Activated gamma-delta T cell (primary cell): ENCODE measurements around the gene EEF2.

Experiments
- DNase-seq: peaks from one replicate; lab custom pipeline; 2025; lab: John Stamatoyannopoulos, UW

Gene EEF2

DNA sequence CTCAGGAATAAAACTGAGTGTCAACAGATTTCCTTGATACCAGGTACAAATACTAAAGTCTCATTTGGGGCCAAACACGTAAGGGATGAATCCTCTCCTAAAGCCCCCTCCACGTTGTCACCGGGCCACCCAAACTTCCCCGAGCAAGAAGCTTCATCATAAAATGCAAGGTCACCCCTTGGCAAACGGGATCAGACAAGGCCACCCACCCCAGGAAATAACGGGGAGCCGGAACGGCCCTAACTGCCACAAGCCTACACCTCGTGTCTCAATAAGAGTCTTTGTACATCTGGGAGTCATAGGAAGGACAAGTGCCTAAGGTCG is 717 bp downstream of the EEF2 start:
- DNase-seq: no peak

GRCh38 chr19:3983936-3984583 is 1.2 kb downstream of the EEF2 start:
- DNase-seq: no peak

- no peak for DNase-seq
Measured at GRCh38 chr19:3983542-3983914, 1.7 kb downstream of the EEF2 start.

GRCh38 chr19:3982701-3983541 is 2.3 kb downstream of the EEF2 start:
- no peak for DNase-seq

GRCh38 chr19:3981736-3982681 is 3.3 kb downstream of the EEF2 start:
- no peak for DNase-seq

GRCh38 chr19:3981373-3981735 is 3.9 kb downstream of the EEF2 start:
- no peak for DNase-seq

- no peak for DNase-seq
Measured at GRCh38 chr19:3980353-3981251, 4.7 kb downstream of the EEF2 start.

DNA sequence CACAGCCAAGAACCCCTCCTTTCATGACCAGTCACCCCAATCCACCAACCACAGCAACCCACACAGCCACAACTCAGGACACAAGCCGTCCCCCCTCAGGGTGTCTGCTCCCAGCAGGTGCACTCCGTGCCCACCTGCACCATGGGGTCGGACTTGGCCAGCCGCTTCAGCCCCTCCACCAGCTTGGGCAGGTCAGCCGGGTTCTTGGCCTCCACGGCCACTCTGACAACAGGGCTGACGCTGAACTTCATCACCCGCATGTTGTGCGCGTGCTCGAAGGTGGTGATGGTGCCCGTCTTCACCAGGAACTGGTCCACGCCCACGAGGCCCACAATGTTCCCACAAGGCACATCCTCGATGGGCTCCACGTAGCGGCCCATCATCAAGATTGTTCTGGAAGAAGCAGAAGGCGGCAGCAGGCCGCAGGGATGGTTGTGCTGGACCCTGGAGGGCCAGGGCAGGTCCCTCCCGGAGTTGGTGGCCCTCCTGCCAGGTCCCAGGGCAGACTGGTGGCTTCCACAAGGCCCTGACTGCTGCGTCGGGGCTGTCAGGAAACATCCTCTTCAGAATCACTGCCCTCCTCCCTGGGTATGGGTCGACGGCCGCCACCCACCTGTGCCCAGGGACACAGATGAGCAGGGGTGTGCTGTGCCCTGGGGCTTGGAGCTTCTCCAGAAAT is 5.5 kb downstream of the EEF2 start:
- DNase-seq: no peak

DNA sequence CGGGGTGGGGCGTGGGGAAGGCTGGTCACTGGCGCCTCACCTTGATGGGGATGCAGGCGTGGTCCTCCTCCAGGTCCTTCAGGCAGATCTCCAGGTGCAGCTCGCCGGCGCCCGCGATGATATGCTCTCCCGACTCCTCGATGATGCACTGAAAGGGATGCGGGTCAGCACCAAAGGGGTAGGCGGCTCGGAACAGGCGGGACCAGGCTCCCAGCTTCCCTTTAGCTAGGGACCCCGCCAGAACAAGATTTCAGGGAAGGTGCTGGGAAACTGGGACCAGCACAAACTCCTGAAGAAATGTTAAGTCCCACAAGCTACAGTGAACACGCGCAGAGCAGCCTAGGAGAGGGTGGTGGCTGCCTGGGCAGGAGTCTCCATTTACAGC is 6.0 kb downstream of the EEF2 start:
- no peak for DNase-seq

GRCh38 chr19:3978145-3978544 is 7.1 kb downstream of the EEF2 start:
- no peak for DNase-seq

DNA sequence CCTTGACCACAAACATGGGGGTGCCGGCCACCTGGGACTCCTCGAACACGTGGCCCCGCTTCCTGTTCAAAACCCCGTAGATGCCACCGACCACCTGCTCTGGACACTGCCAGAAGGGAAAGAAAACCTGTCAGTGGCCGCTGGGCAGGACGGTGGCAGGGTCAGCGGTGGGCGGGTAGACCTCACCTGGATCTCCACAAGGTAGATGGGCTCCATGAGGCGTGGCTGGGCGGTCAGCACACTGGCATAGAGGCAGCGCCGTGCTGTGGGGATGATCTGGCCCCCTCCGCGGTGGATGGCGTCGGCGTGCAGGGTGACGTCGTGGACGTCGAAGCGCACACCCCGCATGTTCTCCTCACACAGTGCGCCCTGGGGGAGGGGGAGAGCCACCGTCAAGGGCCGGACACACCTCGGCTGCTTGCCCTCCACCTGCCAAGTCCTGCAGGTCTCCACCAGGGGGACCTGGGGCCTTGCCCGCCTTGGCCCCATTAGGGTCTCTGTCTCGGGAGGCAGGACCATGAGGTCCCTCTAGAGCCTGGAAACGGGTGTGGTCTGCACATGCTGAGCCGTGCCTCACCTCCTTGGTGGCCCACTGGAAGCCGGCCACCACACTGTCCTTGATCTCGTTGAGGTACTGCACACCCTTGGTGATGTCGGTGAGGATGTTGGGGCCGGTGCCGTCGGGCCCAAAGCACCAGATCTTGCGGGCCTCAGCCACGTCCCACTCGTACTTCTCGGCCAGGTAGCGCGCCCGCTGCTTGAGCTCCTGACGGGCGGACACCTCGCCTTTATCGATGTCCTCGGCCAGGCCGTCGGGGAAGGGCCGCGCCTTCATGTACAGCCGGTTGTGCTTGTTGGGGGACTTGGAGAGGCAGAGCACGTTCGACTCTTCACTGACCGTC is 7.8 kb downstream of the EEF2 start:
- DNase-seq: no peak

- DNase-seq: no peak
Measured at GRCh38 chr19:3976495-3977241, 8.6 kb downstream of the EEF2 start.

GRCh38 chr19:3975637-3976087 is 9.6 kb downstream of the EEF2 start:
- no peak for DNase-seq

DNA sequence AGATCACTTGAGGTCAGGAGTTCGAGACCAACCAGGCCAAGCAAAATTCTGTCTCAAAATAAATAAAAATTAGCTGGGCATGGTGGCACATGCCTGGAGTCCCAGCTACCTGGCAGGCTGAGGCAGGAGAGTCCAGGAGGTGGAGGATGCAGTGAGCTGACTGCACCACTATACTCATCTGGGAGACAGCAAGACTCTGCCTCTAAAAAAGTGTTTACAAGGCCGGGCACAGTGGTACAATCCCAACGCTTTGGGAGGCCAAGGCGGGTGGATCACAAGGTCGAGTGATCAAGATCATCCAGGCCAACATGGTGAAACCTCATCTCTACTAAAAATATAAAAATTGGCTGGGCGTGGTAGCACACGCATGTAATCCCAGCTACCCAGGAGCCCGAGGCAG is 10.1 kb downstream of the EEF2 start:
- no peak for DNase-seq

GRCh38 chr19:3970808-3971598 is 14.3 kb downstream of the EEF2 start, which contains the start of gene DAPK3:
Gene DAPK3, minus strand, starts transcription at chr19:3971099. Its CDS starts 1,364 bp downstream, at chr19:3969735.
- peak; percentile 85 for DNase-seq

DNA sequence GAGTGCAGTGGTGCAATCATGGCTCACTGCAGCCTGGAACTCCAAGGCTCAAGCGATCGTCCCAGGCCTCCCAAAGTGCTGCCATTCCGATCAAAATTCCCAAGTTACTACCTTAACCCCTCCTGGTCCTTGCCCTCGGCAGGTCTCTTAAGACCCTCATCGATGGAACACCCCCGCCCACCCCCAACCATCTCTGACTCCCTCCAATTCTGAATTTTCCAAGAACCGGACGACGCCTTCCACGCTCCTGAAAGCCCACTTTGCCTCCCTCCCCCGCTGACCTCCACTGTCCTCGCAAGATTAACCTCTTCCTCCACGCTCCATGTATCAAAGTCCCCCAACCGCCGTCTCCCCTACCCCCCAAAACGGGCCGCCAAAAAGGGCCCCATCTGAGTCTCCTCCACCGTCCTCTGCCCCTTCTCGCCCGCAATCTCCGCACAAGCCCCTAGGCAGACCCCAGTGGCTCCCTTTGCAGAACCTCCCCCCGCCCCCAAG is 14.9 kb downstream of the EEF2 start:
- no peak for DNase-seq

GRCh38 chr19:3969435-3970312 is 15.6 kb downstream of the EEF2 start:
- no peak for DNase-seq
